DMS53 treated with DMSO at 0.1 percent for 48 hours (cell line): ENCODE measurements around the gene MKRN2OS.
A peak's percentile ranks its signal among the peaks of the same experiment; 100 is the strongest.

Experiments used
- DNase-seq: peaks from one replicate; lab custom pipeline; 2025; ENCODE audit not compliant: unreplicated experiment; lab: John Stamatoyannopoulos, UW

Gene MKRN2OS, protein sequence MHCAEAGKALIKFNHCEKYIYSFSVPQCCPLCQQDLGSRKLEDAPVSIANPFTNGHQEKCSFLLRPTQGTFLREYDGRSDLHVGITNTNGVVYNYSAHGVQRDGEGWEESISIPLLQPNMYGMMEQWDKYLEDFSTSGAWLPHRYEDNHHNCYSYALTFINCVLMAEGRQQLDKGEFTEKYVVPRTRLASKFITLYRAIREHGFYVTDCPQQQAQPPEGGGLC

DNA sequence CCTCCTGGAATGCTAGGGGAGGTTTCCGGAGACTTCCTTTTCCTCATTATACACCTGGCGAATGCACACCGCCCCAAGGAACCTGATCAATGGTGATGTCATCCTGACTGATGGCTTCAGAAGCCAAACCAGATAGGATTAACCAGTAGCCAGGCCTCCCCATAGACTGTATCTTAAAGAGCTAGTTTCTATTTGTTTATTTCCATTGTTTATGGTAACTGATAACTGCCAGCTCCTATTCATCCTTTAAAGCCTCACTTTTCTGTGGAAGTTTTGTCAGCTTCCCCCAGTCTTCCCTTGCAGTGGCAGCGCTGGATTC, at the start of gene MKRN2OS:
Gene MKRN2OS, minus strand, starts transcription at position 27 of the 319 bp plus-strand sequence. CDS start 35 bp downstream, outside the sequence.
- no peak for DNase-seq

DNA sequence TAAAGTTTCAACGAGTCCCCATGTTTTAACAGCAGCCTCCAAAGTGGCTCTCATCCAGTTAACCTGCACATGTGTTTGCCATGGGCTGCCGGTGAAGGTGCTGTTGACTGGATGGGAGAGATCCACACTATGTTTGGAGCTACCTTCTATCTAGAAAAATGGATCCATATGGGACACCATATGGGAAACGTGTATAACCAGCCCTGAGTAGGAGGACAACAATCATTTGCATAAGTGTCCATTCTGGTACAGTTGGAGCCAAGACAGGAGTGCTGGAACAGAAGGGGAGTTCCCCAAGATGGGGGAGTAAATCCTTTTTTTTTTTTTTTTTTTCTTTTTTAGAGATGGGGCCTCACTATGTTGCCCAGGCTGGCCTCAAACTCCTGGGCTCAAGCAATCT, 48.2 kb upstream of the MKRN2OS start:
- DNase-seq, result no peak

DNA sequence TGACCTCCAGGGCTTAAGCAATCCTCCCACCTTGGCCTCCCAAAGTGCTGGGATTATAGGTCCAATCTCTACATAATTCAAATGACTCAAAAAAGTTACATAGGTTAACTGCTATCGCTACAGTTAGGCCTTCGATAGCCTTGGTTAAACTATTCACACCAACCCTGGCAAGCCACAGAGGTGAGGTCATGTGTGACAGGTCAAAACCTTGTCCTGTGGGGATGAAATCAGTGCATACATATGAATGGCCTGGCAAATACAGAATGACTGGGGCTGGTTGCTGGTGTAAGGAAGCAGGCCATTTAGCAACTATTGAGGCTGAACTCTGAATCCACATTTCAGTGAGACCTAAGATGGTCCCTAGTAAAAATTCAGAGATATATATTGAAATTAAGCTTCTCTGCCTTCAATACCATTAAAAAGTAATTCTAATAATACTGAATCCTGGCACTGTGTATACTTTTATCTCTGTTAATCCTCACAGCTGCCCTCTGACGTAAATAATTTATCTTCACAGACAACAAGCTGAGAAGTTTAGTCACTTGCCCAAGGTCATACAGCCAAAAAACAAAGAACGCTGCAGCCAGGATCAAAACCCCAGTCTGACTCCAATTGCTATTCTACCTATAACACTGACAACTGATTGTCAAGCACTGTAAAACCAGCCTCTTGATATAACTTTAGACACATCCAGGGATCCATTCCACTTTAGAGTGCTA, 46.9 kb upstream of the MKRN2OS start:
- DNase-seq, result no peak

DNA sequence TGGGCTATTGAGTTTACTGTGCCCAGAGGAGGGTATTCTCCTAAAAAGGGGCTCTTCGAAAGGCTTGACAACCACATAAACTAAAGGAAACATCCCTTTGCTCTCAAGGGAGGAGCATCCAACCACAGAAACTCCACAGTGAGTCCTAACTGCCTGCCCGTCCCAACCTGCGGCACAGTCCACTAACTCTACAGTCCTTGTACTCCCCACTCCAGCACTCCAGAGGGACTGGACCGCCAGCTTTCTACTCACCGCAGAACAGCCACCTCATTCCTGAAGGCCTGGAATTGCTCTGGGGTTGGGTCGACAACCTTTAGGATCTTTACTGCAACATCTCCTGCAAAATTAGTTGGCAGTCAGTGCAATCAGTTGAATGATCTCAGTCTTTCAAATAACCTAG, 46.2 kb upstream of the MKRN2OS start:
- no peak for DNase-seq

DNA sequence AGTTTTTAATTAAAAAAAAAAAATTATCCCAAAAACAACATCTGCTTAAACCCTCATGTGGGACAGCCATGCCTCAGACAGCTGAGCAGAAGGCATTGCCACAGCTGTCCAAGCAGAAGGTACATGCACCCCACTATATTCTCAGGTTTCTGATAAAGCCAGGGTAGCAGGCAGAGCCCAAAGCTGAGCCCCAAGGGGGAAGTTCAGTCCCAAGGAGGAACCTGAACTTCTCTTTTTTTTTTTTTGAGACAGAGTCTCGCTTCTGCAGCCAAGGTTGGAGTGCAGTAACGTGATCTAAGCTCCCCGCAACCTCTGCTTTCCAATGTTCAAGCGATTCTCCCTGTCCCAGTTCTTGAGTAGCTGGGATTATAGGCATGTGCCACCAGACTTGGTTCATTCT, 44.8 kb upstream of the MKRN2OS start:
- DNase-seq, result no peak

DNA sequence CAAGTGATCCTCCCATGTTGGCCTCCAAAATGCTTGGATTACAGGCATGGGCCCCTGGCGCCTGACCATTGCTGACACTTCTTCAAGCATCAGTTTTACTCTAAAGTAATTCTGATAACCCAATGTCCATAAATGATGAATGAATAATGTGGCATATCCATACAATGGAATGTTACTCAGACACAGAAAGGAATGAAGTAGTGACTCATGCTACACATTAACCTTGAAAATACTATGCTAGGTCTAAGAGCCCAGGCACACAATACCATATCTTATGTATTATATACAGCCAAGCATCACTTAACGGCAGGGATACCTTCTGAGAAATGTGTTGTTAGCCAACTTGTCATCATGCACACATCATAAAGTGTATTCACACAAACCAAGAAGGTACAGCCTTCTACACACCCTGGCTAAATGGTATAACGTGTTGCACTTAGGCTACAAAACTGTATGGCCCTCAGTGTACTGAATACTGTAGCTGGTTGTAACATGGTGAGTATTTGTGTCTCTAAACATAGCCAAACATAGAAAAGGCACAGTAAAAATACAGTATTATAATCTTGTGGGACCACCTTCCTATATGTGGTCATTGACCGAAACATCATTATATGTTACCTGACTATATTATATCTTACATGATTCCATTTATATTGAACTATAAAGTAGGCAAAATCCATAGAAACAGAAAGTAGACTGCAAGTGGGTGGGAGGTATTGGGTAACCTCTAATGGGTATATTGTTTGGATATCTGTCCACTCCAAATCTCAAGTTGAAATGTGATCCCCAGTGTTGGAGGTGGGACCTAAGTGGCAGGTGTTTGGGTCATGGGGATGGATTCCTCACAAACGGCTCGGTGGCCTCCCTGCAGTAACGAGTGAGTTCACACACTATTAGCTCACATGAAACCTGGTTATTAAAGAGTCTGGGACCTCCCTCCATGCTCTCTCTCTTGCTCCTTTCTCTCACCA, 43.0 kb upstream of the MKRN2OS start:
- DNase-seq, result peak; percentile 19

DNA sequence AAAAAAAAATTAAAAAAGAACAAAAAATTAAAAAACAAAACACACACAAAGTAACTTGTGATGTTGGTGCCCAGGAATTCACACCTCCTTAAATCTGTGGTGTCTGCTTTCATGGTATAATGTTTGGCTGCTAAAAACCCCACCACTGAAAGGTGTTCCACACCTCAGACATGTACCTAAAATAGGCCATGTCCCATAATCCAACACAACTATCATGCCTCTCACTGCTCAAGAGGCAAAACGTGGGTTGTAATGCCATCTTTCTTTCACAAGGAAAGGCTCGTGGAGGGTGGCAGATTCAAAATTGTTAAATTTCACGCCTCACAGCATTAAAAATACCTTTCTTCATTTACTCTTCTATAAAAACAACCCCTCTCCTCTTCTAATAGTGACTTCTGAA, 41.1 kb upstream of the MKRN2OS start:
- no peak for DNase-seq

DNA sequence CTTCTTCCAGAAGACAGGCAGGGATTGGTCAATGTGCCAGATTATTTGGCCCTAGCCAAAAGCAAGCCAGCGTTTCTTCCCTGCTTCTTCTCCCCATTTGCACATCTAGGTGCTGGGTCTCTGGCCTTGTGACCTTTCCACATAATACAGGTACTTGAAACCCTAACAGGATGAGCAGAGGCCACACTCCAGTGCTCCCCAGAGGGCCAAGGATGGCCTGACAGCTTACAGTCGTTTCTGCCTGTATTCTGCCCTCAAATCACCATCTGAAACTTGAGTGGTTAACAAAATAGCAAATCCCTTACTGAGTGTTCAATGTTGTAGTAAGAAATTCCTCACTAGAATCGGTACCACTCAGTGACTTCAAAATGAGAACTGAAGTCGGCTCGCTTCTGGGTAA, 40.7 kb upstream of the MKRN2OS start:
- DNase-seq, result no peak

DNA sequence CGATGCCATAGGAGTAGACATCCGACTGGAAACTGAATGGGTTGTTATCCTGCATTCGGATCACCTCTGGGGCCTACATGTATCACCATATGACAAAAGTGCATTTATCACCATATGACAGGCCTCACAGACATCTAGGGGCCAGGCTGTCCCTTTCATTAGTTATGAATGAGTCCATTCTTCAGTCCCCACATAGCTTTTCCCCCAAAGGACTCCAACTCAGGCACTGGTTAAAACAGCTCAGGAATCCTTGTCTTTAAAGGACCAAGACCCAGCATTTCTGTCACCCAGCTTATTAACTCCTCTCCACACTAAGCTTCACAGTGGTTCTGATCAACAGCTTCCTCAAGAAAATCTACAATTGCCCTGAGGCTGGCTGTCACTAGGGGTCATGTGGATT, 39.9 kb upstream of the MKRN2OS start:
- DNase-seq, result no peak

DNA sequence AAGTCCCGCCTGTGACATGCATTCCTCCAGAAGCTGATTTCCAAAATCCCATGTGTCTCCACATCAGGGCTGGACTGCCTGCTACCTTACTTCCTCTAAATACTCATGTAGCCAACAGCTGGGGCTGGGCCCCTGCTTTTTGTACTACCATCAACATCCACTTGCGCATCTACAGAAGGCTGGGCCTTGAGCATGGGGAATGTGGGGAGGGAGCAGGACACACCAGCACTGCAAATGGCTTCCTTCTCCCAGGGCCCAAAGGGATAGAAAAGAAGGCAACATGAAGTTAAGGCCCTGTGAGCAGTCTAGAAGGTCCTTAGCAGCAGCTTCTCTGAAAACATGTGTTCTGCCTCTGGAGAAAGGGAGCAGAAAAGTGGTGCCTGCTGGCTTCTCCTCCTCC, 38.8 kb upstream of the MKRN2OS start:
- no peak for DNase-seq

DNA sequence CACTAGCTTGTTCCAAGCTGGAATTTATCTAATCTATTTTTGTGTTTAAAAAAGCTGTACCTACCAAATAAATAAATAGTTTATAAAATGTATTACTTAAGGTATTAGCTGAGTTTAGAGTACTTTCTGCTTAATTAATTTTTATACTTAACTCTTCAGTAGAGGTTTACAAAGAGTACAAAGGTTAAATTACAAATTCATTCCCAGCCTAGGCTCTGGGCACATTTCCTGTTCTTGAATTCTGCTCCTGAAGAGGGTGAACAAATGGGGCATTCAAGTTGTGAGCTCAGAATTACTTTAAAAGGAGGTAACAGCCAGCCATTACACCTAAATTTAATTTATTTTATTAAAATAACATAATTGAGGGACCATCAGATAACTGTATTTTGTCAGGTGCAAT, 38.0 kb upstream of the MKRN2OS start:
- no peak for DNase-seq

DNA sequence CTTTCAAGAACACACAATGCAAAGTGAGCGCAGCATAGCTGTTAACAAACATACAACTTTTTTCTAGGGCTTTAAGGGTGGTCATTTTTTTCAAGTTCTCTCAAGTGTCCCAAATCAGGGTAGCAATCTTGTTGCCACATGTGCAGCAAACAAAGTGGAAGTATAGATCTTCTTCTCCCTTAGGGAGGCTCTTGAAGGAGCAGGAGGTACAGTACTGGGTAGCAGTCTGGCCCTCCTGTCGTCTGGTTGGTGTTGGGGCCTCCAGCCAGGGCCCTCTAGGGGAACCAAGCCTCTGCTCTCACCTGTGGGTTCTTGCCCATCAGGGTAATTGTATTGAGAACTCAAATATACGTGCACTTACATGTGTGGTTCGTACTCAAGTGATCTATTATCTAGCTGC, 37.4 kb upstream of the MKRN2OS start:
- DNase-seq, result no peak

DNA sequence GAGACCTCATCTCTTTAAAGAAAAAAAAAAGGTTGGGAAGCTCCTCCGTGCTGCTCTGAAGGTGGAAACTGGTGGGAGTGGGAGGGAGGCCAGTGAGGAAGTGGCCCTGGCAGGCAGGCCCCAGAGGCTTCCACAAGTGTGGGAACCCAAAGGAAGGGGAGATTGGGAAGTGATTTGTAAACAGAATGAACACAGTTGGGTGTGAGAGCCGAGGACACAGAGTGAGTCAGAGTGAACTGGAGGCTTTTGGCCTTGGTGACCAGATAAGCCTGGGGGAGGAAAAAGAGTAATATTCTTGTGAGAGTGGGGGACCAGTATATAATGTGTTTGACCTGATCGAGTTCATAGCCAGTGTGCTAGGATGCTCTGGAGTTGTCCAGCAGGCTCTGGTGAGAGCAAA, 34.6 kb upstream of the MKRN2OS start:
- no peak for DNase-seq

DNA sequence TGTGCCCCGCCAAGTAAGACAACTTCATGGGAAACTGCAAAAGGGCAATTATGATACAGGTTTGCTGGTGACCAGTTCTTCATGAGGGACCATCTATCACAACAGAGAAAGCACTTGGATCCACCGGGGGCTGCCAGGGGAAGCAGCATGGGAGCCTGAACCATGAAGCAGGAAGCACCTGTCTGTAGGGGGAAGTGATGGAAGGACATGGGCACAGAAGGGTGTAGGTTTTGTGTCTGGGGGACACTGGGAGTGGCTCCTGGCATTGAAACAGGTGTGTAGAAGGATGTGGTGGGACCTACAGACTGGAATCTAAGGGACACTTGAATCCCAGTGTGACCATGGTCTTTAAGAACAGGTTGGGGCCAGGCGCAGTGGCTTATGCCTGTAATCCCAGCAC, 34.2 kb upstream of the MKRN2OS start:
- no peak for DNase-seq

DNA sequence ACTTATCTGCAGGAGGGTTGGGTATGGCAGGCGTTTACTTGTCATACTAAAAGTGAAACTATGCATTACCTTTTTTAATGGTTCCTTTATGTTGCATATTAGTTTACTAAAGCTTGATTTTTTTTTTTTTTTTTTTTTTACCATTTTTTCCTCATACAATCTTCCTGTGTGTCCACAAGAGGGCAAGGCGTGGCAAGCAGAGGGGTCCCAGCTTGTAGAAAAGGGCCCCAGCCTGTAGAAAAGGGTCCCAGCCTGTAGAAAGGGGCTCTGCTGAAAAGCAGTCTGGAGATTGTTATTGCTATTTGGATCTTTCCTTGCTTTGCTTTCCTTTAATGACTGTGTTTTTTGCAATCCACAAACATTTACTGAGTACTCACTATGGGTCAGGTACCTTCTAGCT, 33.4 kb upstream of the MKRN2OS start:
- DNase-seq, result no peak

DNA sequence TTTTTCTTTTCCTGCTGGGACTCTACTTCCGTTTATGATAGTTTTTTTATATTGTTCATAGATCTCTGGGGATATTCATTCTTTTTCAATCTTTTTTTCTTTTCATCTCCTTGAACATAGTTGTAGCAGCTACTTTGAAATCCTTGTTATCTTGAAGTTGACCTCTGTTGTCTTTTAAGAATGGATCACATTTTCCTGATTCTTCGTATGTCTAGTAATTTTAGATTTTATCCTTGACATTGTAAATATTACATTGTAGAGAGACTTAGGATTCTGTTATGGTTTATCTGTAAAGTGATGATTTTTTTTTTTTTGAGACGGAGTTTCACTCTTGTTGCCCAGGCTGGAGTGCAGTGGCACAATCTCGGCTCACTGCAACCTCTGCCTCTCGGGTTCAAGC, 32.1 kb upstream of the MKRN2OS start:
- DNase-seq, result no peak

DNA sequence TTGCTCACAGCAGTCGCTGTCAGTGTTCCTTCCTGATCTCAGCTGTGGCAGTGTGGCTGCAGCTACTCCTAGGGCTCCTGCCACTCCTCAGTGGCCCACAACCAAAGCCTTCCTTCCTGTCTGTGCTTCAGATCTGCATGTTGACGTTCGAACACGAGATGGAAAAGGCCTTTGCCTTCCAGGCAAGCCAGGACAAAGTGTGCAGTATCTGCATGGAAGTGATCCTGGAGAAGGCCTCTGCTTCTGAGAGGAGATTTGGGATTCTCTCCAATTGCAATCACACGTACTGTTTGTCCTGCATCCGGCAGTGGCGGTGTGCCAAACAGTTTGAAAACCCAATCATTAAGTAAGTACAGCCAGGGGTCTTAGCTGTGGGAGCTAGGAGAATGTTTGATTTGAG, 29.4 kb upstream of the MKRN2OS start:
- no peak for DNase-seq

DNA sequence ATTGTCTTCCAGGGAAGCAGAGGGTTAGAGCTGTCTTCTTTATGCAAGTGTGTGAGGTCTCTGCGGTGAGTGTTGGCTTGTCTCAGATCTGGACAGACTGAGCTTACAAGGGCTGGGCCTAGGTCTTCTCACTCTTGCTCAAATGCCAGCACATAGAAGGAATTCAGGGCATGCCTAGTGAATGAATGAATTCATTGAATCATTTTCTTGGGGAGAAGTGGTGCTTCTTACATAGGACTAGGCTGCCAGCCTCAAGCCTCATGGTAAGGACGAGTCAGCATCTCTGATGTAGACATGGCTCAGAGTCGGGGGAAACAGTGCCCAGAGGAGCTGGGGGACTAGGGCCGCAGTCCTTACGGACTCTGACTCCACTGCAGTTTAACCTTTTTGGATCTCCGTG, 28.8 kb upstream of the MKRN2OS start:
- DNase-seq, result no peak

DNA sequence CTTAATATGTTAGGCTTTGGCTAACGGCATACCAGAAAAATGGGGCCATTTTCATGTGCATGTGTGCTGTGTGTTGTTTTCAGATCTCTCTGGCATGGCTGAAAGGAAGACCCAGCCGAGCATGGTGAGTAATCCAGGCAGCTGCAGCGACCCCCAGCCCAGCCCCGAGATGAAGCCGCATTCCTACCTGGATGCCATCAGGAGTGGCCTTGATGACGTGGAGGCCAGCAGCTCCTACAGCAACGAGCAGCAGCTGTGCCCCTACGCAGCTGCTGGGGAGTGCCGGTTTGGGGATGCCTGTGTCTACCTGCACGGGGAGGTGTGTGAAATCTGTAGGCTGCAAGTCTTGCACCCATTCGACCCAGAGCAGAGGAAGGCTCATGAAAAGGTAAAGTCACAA, 26.7 kb upstream of the MKRN2OS start:
- no peak for DNase-seq

DNA sequence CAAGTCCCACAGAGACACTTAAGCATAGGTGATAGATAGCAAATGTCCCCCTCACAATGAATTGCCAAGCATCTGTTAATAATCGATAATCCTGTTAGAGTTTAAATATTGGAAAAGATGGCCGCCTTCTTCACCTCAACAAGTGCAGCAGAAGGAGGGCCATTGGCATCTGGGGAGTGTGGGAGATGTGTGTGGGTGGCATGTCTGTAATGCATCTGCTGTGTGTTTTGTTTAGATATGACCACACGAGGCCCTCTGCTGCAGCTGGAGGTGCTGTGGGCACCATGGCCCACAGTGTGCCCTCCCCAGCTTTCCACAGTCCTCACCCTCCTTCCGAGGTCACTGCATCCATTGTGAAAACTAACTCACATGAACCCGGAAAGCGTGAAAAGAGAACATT, 24.5 kb upstream of the MKRN2OS start:
- no peak for DNase-seq

DNA sequence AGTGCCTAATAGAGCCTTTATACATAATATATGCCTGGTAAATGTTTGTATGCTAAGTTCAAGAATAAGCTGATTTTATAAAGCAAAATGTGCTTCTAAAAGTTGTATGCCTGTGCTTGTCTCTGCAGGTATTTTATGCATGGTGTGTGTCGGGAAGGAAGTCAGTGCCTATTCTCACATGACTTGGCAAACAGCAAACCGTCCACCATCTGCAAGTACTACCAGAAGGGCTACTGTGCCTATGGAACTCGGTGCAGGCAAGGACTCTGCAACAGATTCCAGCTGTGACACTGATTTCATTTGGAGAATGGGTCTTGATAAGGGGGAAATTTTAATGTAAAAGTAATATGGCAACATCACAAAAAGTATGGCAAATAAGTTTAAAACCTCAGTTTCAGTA, 23.4 kb upstream of the MKRN2OS start:
- no peak for DNase-seq

DNA sequence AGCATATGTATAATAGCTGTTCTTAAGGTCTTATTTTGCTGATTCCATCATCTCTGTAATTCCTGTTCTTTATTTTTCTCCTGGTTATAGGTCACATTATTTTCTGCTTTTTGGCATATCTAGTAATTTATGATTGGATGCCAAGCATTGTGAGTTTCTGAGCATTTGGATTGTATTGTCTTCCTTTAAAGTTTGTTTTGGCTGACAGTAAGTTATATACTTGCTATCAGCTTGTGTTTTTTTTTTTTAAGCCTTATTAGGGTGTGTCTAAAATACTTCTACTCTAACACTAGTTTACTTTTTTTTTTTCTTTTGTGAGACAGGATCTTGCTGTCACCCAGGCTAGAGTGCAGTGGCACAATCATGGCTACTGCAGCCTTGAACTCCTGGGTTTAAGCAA, 21.7 kb upstream of the MKRN2OS start:
- no peak for DNase-seq
